BE2C (cell line): ENCODE data around the gene KLF13.

ENCODE experiments used
- DNase-seq: peaks from one replicate; pipeline ENCODE4 v3.0.0-alpha.2; 2020
- H3K27me3 ChIP-seq: fragments of 250-450 bp; sonication (Bioruptor Pico); 2 replicates; pipeline ENCODE4 v1.5.1; 2020; ENCODE audit warnings: mild to moderate bottlenecking
- H3K36me3 ChIP-seq: fragments of 250-450 bp; sonication (Bioruptor Pico); 2 replicates; pipeline ENCODE4 v1.5.1; 2020; ENCODE audit warnings: mild to moderate bottlenecking
- H3K4me1 ChIP-seq: fragments of 250-450 bp; sonication (Bioruptor Pico); 2 replicates; pipeline ENCODE4 v1.5.1; 2020
- H3K4me3 ChIP-seq: 2 replicates; pipeline ENCODE4 v1.5.1; 2011; ENCODE audit warnings: low read depth, low read length
- H3K9me3 ChIP-seq: fragments of 250-450 bp; sonication (Bioruptor Pico); 2 replicates; pipeline ENCODE4 v1.5.1; 2020
- CTCF ChIP-seq: IDR thresholded peaks from 2 replicates; pipeline ENCODE4 v1.5.1; 2012; ENCODE audit warnings: mild to moderate bottlenecking, low read depth, low read length

KLF13 gene

GRCh38 chr15:31403606-31404005 lies 77.0 kb downstream of the KLF13 start:
- DNase-seq: no peak
- no peaks in the 10 kb centered on the region for H3K36me3 ChIP-seq
- H3K4me1 ChIP-seq: peaks cover 39% of the 10 kb centered on the region
- TF ChIP-seq CTCF: no peak
- no peaks in the 10 kb centered on the region for H3K27me3 ChIP-seq
- 0 out of 2 replicates have a peak, but pooled peaks cover 5% of the 10 kb centered on the region for H3K9me3 ChIP-seq
- no peak overlapping the region for H3K4me3 ChIP-seq

GRCh38 chr15:31404345-31404744 lies 77.7 kb downstream of the KLF13 start:
- Histone ChIP-seq H3K9me3 (0 out of 2 replicates have a peak, but pooled peaks cover 5% of the 10 kb centered on the region), H3K4me1 (peaks cover 32% of the 10 kb centered on the region), H3K4me3 (no peak overlapping the region), H3K27me3 (no peaks in the 10 kb centered on the region), H3K36me3 (no peaks in the 10 kb centered on the region)
- no peak for DNase-seq
- no peak for TF ChIP-seq CTCF

GRCh38 chr15:31405200-31405920 lies 78.7 kb downstream of the KLF13 start:
- Histone ChIP-seq H3K4me3 (no peak overlapping the region), H3K4me1 (peaks cover 21% of the 10 kb centered on the region), H3K9me3 (0 out of 2 replicates have a peak, but pooled peaks cover 5% of the 10 kb centered on the region), H3K27me3 (no peaks in the 10 kb centered on the region), H3K36me3 (no peaks in the 10 kb centered on the region)
- DNase-seq: no peak
- no peak for TF ChIP-seq CTCF

GRCh38 chr15:31407376-31407775 lies 80.7 kb downstream of the KLF13 start:
- no peaks in the 10 kb centered on the region; the same call in 1 of the 2 replicates for H3K36me3 ChIP-seq
- no peak overlapping the region for H3K4me3 ChIP-seq
- H3K9me3 ChIP-seq: 0 out of 2 replicates have a peak, but pooled peaks cover 5% of the 10 kb centered on the region
- TF ChIP-seq CTCF: no peak
- peaks cover 8% of the 10 kb centered on the region for H3K4me1 ChIP-seq
- no peaks in the 10 kb centered on the region for H3K27me3 ChIP-seq
- DNase-seq: no peak

GRCh38 chr15:31407851-31408250 lies 81.2 kb downstream of the KLF13 start:
- H3K27me3 ChIP-seq: no peaks in the 10 kb centered on the region
- H3K4me3 ChIP-seq: no peak overlapping the region
- TF ChIP-seq CTCF: no peak
- H3K9me3 ChIP-seq: 0 out of 2 replicates have a peak, but pooled peaks cover 7% of the 10 kb centered on the region
- no peaks in the 10 kb centered on the region; the same call in 1 of the 2 replicates for H3K36me3 ChIP-seq
- no peak for DNase-seq
- peaks cover 7% of the 10 kb centered on the region for H3K4me1 ChIP-seq

GRCh38 chr15:31408724-31409123 lies 82.1 kb downstream of the KLF13 start:
- Histone ChIP-seq H3K36me3 (no peaks in the 10 kb centered on the region; the same call in 1 of the 2 replicates), H3K9me3 (0 out of 2 replicates have a peak, but pooled peaks cover 7% of the 10 kb centered on the region), H3K4me1 (no peaks in the 10 kb centered on the region), H3K4me3 (no peak overlapping the region), H3K27me3 (no peaks in the 10 kb centered on the region)
- DNase-seq: no peak
- no peak for TF ChIP-seq CTCF
